WTC11 (cell line): ENCODE data around the gene KRT9. TPM values are rescaled to one million over a fixed set of nuclear protein-coding genes. Genes with fewer than 3 reads are reported as not detected.

Source experiments
- ATAC-seq: fragments of 200-7000 bp; cut with Tn5 transposase; 2 replicates; pipeline ENCODE4 v1.10.0; 2021; ENCODE audit warnings: mild to moderate bottlenecking, moderate library complexity
- CTCF ChIA-PET: fragments of 300-600 bp; sonication (Branson Sonifier 250); formaldehyde crosslinking; loops from one replicate; lab custom pipeline; 2021; ENCODE audit warnings: antibody characterized with exemption; lab: Charles Lee
- POLR2A ChIA-PET: fragments of 350-600 bp; sonication (Branson Sonifier 250); formaldehyde crosslinking; loops from one replicate; lab custom pipeline; 2021; ENCODE audit warnings: antibody characterized with exemption; lab: Charles Lee
- DNase-seq: peaks from one replicate; pipeline ENCODE4 v3.0.0; 2021; ENCODE audit warnings: low spot score
- H3K27ac Mint-ChIP-seq: 2 replicates; pipeline ENCODE4 v1.8.0; 2021; ENCODE audit warnings: mixed read lengths
- H3K27me3 Mint-ChIP-seq: 2 replicates; pipeline ENCODE4 v1.8.0; 2021; ENCODE audit warnings: low read depth, mild to moderate bottlenecking, moderate library complexity, mixed read lengths
- H3K36me3 Mint-ChIP-seq: 2 replicates; pipeline ENCODE4 v1.8.0; 2021; ENCODE audit warnings: mixed read lengths
- H3K4me1 Mint-ChIP-seq: 2 replicates; pipeline ENCODE4 v1.8.0; 2022; ENCODE audit warnings: mixed read lengths
- H3K4me3 Mint-ChIP-seq: 2 replicates; pipeline ENCODE4 v1.8.0; 2021; ENCODE audit warnings: mild to moderate bottlenecking, moderate library complexity, mixed read lengths
- H3K9me3 Mint-ChIP-seq: 2 replicates; pipeline ENCODE4 v1.8.0; 2021; ENCODE audit warnings: mixed read lengths
- ETV6 ChIP-seq: sonication (generic); formaldehyde crosslinking; IDR thresholded peaks from 2 replicates; pipeline ENCODE4 v1.8.1; 2022; ENCODE audit warnings: mild to moderate bottlenecking, missing genetic modification reagents
- FOXP1 ChIP-seq: sonication (generic); formaldehyde crosslinking; IDR thresholded peaks from 2 replicates; pipeline ENCODE4 v1.8.0; 2022; ENCODE audit warnings: missing genetic modification reagents, mild to moderate bottlenecking, moderate library complexity, borderline replicate concordance
- NFYB ChIP-seq: sonication (generic); formaldehyde crosslinking; conservative IDR thresholded peaks from 2 replicates; pipeline ENCODE4 v1.8.0; 2022; ENCODE audit warnings: low read depth, missing genetic modification reagents
- PRRX2 ChIP-seq: fragments of 250-450 bp; sonication (Bioruptor Pico); IDR thresholded peaks from 2 replicates; pipeline ENCODE4 v1.8.0; 2021; ENCODE audit warnings: mild to moderate bottlenecking
- RORB ChIP-seq: fragments of 250-450 bp; sonication (Bioruptor Pico); IDR thresholded peaks from 2 replicates; pipeline ENCODE4 v1.9.0; 2021; ENCODE audit warnings: mild to moderate bottlenecking
- SMAD4 ChIP-seq: sonication (generic); formaldehyde crosslinking; IDR thresholded peaks from 2 replicates; pipeline ENCODE4 v1.8.0; 2022; ENCODE audit warnings: mild to moderate bottlenecking, missing genetic modification reagents
- SOX15 ChIP-seq: fragments of 250-450 bp; sonication (Bioruptor Pico); IDR thresholded peaks from 2 replicates; pipeline ENCODE4 v1.9.0; 2021; ENCODE audit warnings: mild to moderate bottlenecking
- ZNF396 ChIP-seq: fragments of 250-450 bp; sonication (Bioruptor Pico); IDR thresholded peaks from 2 replicates; pipeline ENCODE4 v1.8.0; 2021; ENCODE audit warnings: mild to moderate bottlenecking, moderate library complexity, borderline replicate concordance
- ZNF671 ChIP-seq: fragments of 250-450 bp; sonication (Bioruptor Pico); IDR thresholded peaks from 2 replicates; pipeline ENCODE4 v1.8.0; 2021; ENCODE audit warnings: mild to moderate bottlenecking
- total RNA-seq: library from RNA; stranded (reverse); gene quantifications from 3 replicates; pipeline ENCODE4 v1.2.3, GENCODE V29; 2021
- TF ChIP-seq, protein P1 (sequence below): sonication (generic); formaldehyde crosslinking; IDR thresholded peaks from 2 replicates; pipeline ENCODE4 v1.8.0; 2023; ENCODE audit warnings: mild to moderate bottlenecking, missing genetic modification reagents
- TF ChIP-seq, protein P2 (sequence below): fragments of 250-450 bp; sonication (Bioruptor Pico); IDR thresholded peaks from 2 replicates; pipeline ENCODE4 v1.9.0; 2021; ENCODE audit warnings: mild to moderate bottlenecking, borderline replicate concordance
- TF ChIP-seq, protein P3 (sequence below): sonication (generic); formaldehyde crosslinking; IDR thresholded peaks from 2 replicates; pipeline ENCODE4 v1.8.1; 2023; ENCODE audit warnings: mild to moderate bottlenecking, missing genetic modification reagents, moderate library complexity
- TF ChIP-seq, protein P4 (sequence below): sonication (generic); formaldehyde crosslinking; IDR thresholded peaks from 2 replicates; pipeline ENCODE4 v1.8.0; 2022; ENCODE audit warnings: mild to moderate bottlenecking, missing genetic modification reagents
- TF ChIP-seq, protein P5 (sequence below): sonication (generic); formaldehyde crosslinking; IDR thresholded peaks from 2 replicates; pipeline ENCODE4 v1.8.1; 2023; ENCODE audit warnings: mild to moderate bottlenecking, missing genetic modification reagents
- TF ChIP-seq, protein P6 (sequence below): sonication (generic); formaldehyde crosslinking; IDR thresholded peaks from 2 replicates; pipeline ENCODE4 v1.8.0; 2022; ENCODE audit warnings: missing genetic modification reagents
- TF ChIP-seq, protein P7 (sequence below): sonication (generic); formaldehyde crosslinking; IDR thresholded peaks from 2 replicates; pipeline ENCODE4 v1.8.1; 2023; ENCODE audit warnings: mild to moderate bottlenecking, missing genetic modification reagents, borderline replicate concordance
- TF ChIP-seq, protein P8 (sequence below): sonication (generic); formaldehyde crosslinking; IDR thresholded peaks from 2 replicates; pipeline ENCODE4 v1.8.1; 2022; ENCODE audit warnings: mild to moderate bottlenecking, missing genetic modification reagents, moderate library complexity, borderline replicate concordance

The KRT9 gene
- total RNA-seq, 1 experiment from 2014 or later: not detected

DNA sequence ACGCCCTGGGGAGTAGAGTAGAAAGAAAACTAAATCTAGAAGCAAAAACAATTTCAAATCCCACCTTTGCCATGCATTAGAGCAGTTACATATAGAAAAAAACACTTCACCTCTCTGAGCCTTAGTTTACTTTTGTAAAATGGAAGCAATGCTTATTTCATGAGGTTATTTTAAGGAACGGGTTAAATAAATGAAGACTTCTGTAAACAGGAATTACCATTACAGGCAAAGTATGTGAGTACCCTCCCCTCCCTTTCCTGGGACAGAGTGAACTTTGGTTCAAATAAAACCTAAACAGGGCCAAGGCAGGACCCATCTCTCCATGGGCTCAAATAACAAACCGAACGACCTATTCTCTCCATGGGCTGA is 48.6 kb downstream of the KRT9 start:
- peaks cover 29% of the 10 kb centered on the region for H3K4me1 Mint-ChIP-seq
- peaks cover 26% of the 10 kb centered on the region for H3K36me3 Mint-ChIP-seq
- DNase-seq: no peak
- no peaks in the 10 kb centered on the region for H3K9me3 Mint-ChIP-seq
- ChIA-PET CTCF (interaction anchor here (1.1 to 7.5 kb wide), 5 partner anchors 26 to 140 kb away, joined by 3 to 125 read pairs (median 11); no protein-coding TSS in a partner anchor), POLR2A (no interaction called here)
- H3K27me3 Mint-ChIP-seq: no peaks in the 10 kb centered on the region; the same call in 1 of the 2 replicates
- no peak for ATAC-seq
- no peak overlapping the region for H3K4me3 Mint-ChIP-seq
- H3K27ac Mint-ChIP-seq: no peak overlapping the region
- TF ChIP-seq, protein P1, sequence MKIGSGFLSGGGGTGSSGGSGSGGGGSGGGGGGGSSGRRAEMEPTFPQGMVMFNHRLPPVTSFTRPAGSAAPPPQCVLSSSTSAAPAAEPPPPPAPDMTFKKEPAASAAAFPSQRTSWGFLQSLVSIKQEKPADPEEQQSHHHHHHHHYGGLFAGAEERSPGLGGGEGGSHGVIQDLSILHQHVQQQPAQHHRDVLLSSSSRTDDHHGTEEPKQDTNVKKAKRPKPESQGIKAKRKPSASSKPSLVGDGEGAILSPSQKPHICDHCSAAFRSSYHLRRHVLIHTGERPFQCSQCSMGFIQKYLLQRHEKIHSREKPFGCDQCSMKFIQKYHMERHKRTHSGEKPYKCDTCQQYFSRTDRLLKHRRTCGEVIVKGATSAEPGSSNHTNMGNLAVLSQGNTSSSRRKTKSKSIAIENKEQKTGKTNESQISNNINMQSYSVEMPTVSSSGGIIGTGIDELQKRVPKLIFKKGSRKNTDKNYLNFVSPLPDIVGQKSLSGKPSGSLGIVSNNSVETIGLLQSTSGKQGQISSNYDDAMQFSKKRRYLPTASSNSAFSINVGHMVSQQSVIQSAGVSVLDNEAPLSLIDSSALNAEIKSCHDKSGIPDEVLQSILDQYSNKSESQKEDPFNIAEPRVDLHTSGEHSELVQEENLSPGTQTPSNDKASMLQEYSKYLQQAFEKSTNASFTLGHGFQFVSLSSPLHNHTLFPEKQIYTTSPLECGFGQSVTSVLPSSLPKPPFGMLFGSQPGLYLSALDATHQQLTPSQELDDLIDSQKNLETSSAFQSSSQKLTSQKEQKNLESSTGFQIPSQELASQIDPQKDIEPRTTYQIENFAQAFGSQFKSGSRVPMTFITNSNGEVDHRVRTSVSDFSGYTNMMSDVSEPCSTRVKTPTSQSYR (CRISPR knock-in tag): no peak
- no peak for TF ChIP-seq PRRX2 (CRISPR knock-in tag)
- no peak for TF ChIP-seq NFYB (CRISPR knock-in tag)
- TF ChIP-seq FOXP1 (CRISPR knock-in tag): no peak
- TF ChIP-seq ETV6 (CRISPR knock-in tag): no peak
- TF ChIP-seq, protein P2, sequence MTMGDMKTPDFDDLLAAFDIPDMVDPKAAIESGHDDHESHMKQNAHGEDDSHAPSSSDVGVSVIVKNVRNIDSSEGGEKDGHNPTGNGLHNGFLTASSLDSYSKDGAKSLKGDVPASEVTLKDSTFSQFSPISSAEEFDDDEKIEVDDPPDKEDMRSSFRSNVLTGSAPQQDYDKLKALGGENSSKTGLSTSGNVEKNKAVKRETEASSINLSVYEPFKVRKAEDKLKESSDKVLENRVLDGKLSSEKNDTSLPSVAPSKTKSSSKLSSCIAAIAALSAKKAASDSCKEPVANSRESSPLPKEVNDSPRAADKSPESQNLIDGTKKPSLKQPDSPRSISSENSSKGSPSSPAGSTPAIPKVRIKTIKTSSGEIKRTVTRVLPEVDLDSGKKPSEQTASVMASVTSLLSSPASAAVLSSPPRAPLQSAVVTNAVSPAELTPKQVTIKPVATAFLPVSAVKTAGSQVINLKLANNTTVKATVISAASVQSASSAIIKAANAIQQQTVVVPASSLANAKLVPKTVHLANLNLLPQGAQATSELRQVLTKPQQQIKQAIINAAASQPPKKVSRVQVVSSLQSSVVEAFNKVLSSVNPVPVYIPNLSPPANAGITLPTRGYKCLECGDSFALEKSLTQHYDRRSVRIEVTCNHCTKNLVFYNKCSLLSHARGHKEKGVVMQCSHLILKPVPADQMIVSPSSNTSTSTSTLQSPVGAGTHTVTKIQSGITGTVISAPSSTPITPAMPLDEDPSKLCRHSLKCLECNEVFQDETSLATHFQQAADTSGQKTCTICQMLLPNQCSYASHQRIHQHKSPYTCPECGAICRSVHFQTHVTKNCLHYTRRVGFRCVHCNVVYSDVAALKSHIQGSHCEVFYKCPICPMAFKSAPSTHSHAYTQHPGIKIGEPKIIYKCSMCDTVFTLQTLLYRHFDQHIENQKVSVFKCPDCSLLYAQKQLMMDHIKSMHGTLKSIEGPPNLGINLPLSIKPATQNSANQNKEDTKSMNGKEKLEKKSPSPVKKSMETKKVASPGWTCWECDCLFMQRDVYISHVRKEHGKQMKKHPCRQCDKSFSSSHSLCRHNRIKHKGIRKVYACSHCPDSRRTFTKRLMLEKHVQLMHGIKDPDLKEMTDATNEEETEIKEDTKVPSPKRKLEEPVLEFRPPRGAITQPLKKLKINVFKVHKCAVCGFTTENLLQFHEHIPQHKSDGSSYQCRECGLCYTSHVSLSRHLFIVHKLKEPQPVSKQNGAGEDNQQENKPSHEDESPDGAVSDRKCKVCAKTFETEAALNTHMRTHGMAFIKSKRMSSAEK (CRISPR knock-in tag): no peak
- TF ChIP-seq, protein P3, sequence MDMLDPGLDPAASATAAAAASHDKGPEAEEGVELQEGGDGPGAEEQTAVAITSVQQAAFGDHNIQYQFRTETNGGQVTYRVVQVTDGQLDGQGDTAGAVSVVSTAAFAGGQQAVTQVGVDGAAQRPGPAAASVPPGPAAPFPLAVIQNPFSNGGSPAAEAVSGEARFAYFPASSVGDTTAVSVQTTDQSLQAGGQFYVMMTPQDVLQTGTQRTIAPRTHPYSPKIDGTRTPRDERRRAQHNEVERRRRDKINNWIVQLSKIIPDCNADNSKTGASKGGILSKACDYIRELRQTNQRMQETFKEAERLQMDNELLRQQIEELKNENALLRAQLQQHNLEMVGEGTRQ (CRISPR knock-in tag): no peak
- TF ChIP-seq SMAD4 (CRISPR knock-in tag): no peak
- no peak for TF ChIP-seq ZNF396 (CRISPR knock-in tag)
- TF ChIP-seq, protein P4, sequence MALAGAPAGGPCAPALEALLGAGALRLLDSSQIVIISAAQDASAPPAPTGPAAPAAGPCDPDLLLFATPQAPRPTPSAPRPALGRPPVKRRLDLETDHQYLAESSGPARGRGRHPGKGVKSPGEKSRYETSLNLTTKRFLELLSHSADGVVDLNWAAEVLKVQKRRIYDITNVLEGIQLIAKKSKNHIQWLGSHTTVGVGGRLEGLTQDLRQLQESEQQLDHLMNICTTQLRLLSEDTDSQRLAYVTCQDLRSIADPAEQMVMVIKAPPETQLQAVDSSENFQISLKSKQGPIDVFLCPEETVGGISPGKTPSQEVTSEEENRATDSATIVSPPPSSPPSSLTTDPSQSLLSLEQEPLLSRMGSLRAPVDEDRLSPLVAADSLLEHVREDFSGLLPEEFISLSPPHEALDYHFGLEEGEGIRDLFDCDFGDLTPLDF: no peak
- no peak for TF ChIP-seq SOX15 (CRISPR knock-in tag)
- no peak for TF ChIP-seq ZNF671 (CRISPR knock-in tag)
- TF ChIP-seq RORB (CRISPR knock-in tag): no peak
- TF ChIP-seq, protein P5, sequence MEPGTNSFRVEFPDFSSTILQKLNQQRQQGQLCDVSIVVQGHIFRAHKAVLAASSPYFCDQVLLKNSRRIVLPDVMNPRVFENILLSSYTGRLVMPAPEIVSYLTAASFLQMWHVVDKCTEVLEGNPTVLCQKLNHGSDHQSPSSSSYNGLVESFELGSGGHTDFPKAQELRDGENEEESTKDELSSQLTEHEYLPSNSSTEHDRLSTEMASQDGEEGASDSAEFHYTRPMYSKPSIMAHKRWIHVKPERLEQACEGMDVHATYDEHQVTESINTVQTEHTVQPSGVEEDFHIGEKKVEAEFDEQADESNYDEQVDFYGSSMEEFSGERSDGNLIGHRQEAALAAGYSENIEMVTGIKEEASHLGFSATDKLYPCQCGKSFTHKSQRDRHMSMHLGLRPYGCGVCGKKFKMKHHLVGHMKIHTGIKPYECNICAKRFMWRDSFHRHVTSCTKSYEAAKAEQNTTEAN (CRISPR knock-in tag): no peak
- TF ChIP-seq, protein P6, sequence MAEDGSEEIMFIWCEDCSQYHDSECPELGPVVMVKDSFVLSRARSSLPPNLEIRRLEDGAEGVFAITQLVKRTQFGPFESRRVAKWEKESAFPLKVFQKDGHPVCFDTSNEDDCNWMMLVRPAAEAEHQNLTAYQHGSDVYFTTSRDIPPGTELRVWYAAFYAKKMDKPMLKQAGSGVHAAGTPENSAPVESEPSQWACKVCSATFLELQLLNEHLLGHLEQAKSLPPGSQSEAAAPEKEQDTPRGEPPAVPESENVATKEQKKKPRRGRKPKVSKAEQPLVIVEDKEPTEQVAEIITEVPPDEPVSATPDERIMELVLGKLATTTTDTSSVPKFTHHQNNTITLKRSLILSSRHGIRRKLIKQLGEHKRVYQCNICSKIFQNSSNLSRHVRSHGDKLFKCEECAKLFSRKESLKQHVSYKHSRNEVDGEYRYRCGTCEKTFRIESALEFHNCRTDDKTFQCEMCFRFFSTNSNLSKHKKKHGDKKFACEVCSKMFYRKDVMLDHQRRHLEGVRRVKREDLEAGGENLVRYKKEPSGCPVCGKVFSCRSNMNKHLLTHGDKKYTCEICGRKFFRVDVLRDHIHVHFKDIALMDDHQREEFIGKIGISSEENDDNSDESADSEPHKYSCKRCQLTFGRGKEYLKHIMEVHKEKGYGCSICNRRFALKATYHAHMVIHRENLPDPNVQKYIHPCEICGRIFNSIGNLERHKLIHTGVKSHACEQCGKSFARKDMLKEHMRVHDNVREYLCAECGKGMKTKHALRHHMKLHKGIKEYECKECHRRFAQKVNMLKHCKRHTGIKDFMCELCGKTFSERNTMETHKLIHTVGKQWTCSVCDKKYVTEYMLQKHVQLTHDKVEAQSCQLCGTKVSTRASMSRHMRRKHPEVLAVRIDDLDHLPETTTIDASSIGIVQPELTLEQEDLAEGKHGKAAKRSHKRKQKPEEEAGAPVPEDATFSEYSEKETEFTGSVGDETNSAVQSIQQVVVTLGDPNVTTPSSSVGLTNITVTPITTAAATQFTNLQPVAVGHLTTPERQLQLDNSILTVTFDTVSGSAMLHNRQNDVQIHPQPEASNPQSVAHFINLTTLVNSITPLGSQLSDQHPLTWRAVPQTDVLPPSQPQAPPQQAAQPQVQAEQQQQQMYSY (CRISPR knock-in tag): no peak
- TF ChIP-seq, protein P7, sequence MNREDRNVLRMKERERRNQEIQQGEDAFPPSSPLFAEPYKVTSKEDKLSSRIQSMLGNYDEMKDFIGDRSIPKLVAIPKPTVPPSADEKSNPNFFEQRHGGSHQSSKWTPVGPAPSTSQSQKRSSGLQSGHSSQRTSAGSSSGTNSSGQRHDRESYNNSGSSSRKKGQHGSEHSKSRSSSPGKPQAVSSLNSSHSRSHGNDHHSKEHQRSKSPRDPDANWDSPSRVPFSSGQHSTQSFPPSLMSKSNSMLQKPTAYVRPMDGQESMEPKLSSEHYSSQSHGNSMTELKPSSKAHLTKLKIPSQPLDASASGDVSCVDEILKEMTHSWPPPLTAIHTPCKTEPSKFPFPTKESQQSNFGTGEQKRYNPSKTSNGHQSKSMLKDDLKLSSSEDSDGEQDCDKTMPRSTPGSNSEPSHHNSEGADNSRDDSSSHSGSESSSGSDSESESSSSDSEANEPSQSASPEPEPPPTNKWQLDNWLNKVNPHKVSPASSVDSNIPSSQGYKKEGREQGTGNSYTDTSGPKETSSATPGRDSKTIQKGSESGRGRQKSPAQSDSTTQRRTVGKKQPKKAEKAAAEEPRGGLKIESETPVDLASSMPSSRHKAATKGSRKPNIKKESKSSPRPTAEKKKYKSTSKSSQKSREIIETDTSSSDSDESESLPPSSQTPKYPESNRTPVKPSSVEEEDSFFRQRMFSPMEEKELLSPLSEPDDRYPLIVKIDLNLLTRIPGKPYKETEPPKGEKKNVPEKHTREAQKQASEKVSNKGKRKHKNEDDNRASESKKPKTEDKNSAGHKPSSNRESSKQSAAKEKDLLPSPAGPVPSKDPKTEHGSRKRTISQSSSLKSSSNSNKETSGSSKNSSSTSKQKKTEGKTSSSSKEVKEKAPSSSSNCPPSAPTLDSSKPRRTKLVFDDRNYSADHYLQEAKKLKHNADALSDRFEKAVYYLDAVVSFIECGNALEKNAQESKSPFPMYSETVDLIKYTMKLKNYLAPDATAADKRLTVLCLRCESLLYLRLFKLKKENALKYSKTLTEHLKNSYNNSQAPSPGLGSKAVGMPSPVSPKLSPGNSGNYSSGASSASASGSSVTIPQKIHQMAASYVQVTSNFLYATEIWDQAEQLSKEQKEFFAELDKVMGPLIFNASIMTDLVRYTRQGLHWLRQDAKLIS (CRISPR knock-in tag): no peak
- TF ChIP-seq, protein P8, sequence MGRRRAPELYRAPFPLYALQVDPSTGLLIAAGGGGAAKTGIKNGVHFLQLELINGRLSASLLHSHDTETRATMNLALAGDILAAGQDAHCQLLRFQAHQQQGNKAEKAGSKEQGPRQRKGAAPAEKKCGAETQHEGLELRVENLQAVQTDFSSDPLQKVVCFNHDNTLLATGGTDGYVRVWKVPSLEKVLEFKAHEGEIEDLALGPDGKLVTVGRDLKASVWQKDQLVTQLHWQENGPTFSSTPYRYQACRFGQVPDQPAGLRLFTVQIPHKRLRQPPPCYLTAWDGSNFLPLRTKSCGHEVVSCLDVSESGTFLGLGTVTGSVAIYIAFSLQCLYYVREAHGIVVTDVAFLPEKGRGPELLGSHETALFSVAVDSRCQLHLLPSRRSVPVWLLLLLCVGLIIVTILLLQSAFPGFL: no peak
